GM12873 (cell line): ENCODE results near the gene DBI.

Experiments
- TF ChIP-seq, protein P1 (sequence below): IDR thresholded peaks from 2 replicates; pipeline ENCODE4 v1.5.1; 2012; ENCODE audit warnings: low read depth, mild to moderate bottlenecking, moderate library complexity, low read length, control low read depth; ENCODE audit not compliant: insufficient read depth; ENCODE audit errors: missing control alignments

Gene DBI

GRCh38 chr2:119332953-119333352 is 33.8 kb upstream of the DBI start:
- TF ChIP-seq, protein P1, sequence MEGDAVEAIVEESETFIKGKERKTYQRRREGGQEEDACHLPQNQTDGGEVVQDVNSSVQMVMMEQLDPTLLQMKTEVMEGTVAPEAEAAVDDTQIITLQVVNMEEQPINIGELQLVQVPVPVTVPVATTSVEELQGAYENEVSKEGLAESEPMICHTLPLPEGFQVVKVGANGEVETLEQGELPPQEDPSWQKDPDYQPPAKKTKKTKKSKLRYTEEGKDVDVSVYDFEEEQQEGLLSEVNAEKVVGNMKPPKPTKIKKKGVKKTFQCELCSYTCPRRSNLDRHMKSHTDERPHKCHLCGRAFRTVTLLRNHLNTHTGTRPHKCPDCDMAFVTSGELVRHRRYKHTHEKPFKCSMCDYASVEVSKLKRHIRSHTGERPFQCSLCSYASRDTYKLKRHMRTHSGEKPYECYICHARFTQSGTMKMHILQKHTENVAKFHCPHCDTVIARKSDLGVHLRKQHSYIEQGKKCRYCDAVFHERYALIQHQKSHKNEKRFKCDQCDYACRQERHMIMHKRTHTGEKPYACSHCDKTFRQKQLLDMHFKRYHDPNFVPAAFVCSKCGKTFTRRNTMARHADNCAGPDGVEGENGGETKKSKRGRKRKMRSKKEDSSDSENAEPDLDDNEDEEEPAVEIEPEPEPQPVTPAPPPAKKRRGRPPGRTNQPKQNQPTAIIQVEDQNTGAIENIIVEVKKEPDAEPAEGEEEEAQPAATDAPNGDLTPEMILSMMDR, result no peak

- TF ChIP-seq, protein P1, result no peak
Measured at GRCh38 chr2:119333360-119333759, 33.4 kb upstream of the DBI start.

- TF ChIP-seq, protein P1, result no peak
Measured at GRCh38 chr2:119333833-119334232, 32.9 kb upstream of the DBI start.

GRCh38 chr2:119337749-119338148 is 29.0 kb upstream of the DBI start:
- TF ChIP-seq, protein P1, result no peak

- TF ChIP-seq, protein P1, result no peak
Measured at GRCh38 chr2:119338272-119338671, 28.5 kb upstream of the DBI start.

DNA sequence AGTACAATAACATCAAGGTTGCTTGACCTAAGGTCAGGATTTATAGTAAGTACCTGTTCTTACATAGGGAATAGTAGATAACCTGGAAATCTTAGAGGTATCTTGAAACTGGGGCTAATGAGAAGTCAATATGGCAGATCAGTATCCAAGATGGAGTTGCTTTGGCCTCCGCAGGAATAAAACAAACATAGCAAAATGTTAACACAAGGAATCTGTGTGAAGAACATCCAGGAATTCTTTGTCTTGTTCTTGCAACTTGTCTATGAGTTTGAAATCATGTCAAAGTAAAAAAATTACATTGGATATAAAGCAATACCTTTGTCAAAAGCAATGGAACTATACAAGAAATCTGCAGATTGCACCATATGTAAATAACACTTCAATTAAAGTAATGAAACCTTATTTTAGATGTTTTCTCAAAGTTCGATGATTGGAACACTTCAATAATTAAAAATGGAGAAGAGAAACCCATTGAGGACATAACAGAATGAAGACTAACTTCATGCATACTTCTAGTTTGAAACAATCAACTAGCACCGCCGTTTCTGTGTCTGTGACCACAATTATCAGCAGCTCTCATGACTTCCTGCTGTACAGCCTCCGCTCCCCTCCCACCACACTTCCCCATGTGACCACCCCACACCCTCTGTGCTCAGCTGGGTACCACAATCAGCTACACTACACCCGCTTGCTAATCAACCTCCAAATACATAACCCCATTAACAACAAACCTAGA is 27.8 kb upstream of the DBI start:
- TF ChIP-seq, protein P1, result no peak

DNA sequence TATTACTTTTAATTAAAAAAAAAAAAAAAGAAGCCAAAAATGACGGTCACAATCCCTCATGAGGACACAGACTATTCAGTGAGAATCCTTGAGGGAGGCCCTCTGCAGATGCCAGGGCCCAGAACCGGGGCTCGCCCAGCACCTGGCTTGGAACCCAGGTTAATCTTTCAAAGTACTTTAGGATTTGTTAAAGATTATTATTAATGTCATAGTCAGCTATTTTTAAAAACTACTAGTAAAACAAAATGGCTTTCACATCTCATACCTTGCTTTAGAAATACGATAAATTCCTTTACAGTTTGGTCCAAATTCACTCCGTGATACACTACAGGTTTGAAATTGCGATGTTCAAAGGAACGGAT is 27.2 kb upstream of the DBI start:
- TF ChIP-seq, protein P1, result no peak
